Activated CD4-positive, alpha-beta T cell treated with anti-CD3 and anti-CD28 coated beads, Interleukin-2, amount 10 ng/mL, durations not matched to agents 7 days and 5 days (primary cell): Measurements from ENCODE around the gene ENO1. TPM values are rescaled to one million over a fixed set of nuclear protein-coding genes. Genes with fewer than 3 reads are reported as not detected.

Source experiments
- CTCF ChIA-PET: fragments of 350-600 bp; sonication (Branson Sonifier 250); formaldehyde crosslinking; loops from one replicate; lab custom pipeline; 2021; ENCODE audit warnings: antibody characterized with exemption; lab: Charles Lee
- POLR2A ChIA-PET: fragments of 350-600 bp; sonication (Branson Sonifier 250); formaldehyde crosslinking; loops from one replicate; lab custom pipeline; 2021; ENCODE audit warnings: antibody characterized with exemption; lab: Charles Lee
- DNase-seq: peaks from one replicate; pipeline ENCODE4 v3.0.0-alpha.2; 2020
- H3K27ac Mint-ChIP-seq: one replicate; pipeline ENCODE4 v1.8.0; 2021; ENCODE audit warnings: mild to moderate bottlenecking, moderate library complexity, mixed read lengths
- H3K27me3 Mint-ChIP-seq: one replicate; pipeline ENCODE4 v1.8.0; 2021; ENCODE audit warnings: mixed read lengths
- H3K36me3 Mint-ChIP-seq: one replicate; pipeline ENCODE4 v1.8.0; 2021; ENCODE audit warnings: low read depth, mixed read lengths
- H3K4me1 Mint-ChIP-seq: one replicate; pipeline ENCODE4 v1.8.0; 2021; ENCODE audit warnings: mixed read lengths
- H3K4me3 Mint-ChIP-seq: one replicate; pipeline ENCODE4 v1.8.0; 2021; ENCODE audit warnings: mild to moderate bottlenecking, moderate library complexity, mixed read lengths
- H3K9me3 Mint-ChIP-seq: one replicate; pipeline ENCODE4 v1.8.0; 2021; ENCODE audit warnings: mixed read lengths
- microRNA-seq: library from miRNA; unstranded; fragments of <30 nt; microRNA quantifications from one replicate; pipeline ENCODE4 v1.2.0, GENCODE V29; 2021; ENCODE audit warnings: borderline microRNAs expressed, borderline replicate concordance
- total RNA-seq, 2 experiments: library from RNA; stranded (reverse); gene quantifications; one replicate each; pipeline ENCODE4 v1.2.3, GENCODE V29; 2021

The ENO1 gene
- total RNA-seq, 2 experiments from 2014 or later, result 1,608 to 1,874 TPM

DNA sequence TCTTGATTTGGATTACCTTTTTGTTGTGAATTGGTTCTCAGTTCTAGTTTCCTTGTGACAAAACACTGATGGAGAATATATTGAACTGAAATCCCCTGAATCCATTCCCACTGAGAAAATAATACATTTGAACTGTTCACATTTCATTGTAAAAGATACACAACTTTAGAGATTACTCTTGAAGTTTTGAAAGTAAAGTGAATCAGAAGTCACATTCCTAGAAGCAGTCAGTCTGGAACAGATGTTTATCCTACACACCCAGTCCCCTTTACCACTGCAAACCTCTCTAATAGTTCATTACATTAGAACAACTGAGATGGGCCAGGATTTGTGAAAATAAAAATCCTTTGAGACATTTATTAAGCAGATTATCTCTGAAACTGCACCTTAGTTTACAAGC, 64.5 kb downstream of the ENO1 start:
- POLR2A ChIA-PET, result no interaction called here
- H3K4me1 Mint-ChIP-seq, result peaks cover 42% of the 10 kb centered on the region
- no peaks in the 10 kb centered on the region for H3K9me3 Mint-ChIP-seq

DNA sequence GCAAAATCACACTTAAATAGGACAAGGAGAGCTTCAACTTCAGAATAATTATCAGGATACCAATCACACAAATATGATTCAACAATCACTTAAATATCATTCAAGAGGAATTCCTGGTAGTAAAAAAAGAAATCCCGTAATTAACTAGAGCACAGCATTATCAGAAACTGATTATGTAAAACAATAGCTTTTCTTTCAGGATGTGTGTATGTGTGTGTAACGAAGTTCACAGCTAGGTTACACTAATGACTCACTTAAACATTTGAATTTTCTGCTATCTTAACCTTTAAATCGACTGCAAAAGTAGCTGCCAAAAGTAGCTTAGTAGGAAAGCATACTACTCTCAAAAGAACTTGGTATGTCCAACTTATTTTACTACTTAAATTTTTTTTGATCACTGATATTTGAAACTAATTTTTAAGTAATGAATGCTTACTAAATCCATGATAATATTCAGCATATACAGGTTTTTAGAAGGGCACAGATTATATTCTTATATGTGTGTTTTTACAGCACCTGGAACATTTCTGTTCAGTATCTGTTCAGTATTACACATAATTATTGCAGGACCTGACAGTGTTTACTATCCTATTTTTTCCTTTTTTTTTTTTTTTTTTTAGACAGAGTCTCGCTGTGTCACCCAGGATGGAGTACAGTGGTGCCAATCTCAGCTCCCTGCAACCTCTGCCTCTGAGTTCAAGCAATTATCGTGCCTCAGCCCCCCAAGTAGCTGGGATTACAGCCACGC, 65.3 kb downstream of the ENO1 start:
- ChIA-PET CTCF (interaction anchor here (0.6 to 2.8 kb wide), 3 partner anchors 16 to 502 kb away, joined by 3 to 10 read pairs (median 3); no protein-coding TSS in a partner anchor), POLR2A (no interaction called here)
- H3K4me3 Mint-ChIP-seq, result no peak overlapping the region
- peaks cover 38% of the 10 kb centered on the region for H3K4me1 Mint-ChIP-seq
- no peak overlapping the region for H3K27ac Mint-ChIP-seq
- DNase-seq, result no peak
- peaks cover 2% of the 10 kb centered on the region for H3K36me3 Mint-ChIP-seq
- H3K27me3 Mint-ChIP-seq, result no peaks in the 10 kb centered on the region
- no peaks in the 10 kb centered on the region for H3K9me3 Mint-ChIP-seq

More for the DNA sequence above, 64.5 kb downstream of the ENO1 start:
- Mint-ChIP-seq H3K4me3 (no peak overlapping the region), H3K27ac (no peak overlapping the region), H3K36me3 (peaks cover 2% of the 10 kb centered on the region), H3K27me3 (no peaks in the 10 kb centered on the region)
- no peak for DNase-seq
- CTCF ChIA-PET, result interaction anchor here (0.6 to 0.7 kb wide), 2 partner anchors 15 to 503 kb away, joined by 3 read pairs; no protein-coding TSS in a partner anchor

DNA sequence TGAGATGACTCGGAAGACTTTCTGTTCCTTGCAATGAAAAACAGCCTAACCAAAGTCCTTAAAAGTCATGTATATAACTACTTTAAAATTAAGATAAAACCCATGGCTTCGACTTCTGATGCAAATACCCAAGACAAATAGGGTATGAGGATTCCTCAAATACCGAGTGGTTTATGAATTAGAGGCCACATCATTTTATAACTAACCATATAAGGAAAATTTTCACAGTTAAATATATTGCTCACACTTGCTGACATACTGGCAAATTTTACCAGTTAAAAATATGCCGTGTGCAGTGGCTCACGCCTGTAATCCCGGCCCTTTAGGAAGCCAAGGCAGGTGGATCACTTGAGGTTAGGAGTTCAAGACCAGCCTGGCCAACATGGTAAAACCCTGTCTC, 66.4 kb downstream of the ENO1 start:
- peaks cover 2% of the 10 kb centered on the region for H3K36me3 Mint-ChIP-seq
- no peak for DNase-seq
- H3K4me3 Mint-ChIP-seq, result no peak overlapping the region
- ChIA-PET CTCF (interaction anchor here (0.6 to 2.8 kb wide), 2 partner anchors 37 to 122 kb away, joined by 3 to 10 read pairs; no protein-coding TSS in a partner anchor), POLR2A (no interaction called here)
- no peak overlapping the region for H3K27ac Mint-ChIP-seq
- H3K27me3 Mint-ChIP-seq, result no peaks in the 10 kb centered on the region
- H3K9me3 Mint-ChIP-seq, result no peaks in the 10 kb centered on the region
- H3K4me1 Mint-ChIP-seq, result peaks cover 36% of the 10 kb centered on the region

Small RNAs within 50 kb of the gene (microRNA-seq; reads per million reads assigned to microRNA genes)
- not detected for gene MIR6728

Other genes starting within 250 kb of the ENO1 start
- 10 to 100 TPM; 68.5 to 68.7 TPM for gene RERE, start 61.0 kb downstream of the ENO1 start, total RNA-seq
- gene CA6, start 67.2 kb upstream of the ENO1 start, total RNA-seq, result under 1 TPM; 0.25 to 0.31 TPM
- not detected for gene SLC2A7, start 147.7 kb upstream of the ENO1 start, total RNA-seq
- gene SLC2A5, start 190.9 kb upstream of the ENO1 start, total RNA-seq, result not detected